NT2/D1 (cell line): ENCODE data around the gene CARD11.

Source experiments
- DNase-seq: peaks from one replicate; pipeline ENCODE4 v3.0.0-alpha.2; 2011; ENCODE audit warnings: low read depth, low spot score
- H3K27me3 ChIP-seq: 2 replicates; pipeline ENCODE4 v1.6.0; 2011; ENCODE audit warnings: mild to moderate bottlenecking; ENCODE audit not compliant: insufficient read length, insufficient read depth
- H3K36me3 ChIP-seq: 2 replicates; pipeline ENCODE4 v1.6.1; 2011; ENCODE audit warnings: mild to moderate bottlenecking, low read length, mixed read lengths; ENCODE audit not compliant: insufficient read depth, insufficient read length
- H3K4me1 ChIP-seq: 2 replicates; pipeline ENCODE4 v1.5.1; 2011; ENCODE audit not compliant: insufficient read depth, insufficient read length
- H3K4me3 ChIP-seq: 2 replicates; pipeline ENCODE4 v1.5.1; 2011; ENCODE audit warnings: low read depth; ENCODE audit not compliant: insufficient read length
- H3K9ac ChIP-seq: 2 replicates; pipeline ENCODE4 v1.6.0; 2011; ENCODE audit warnings: low read depth; ENCODE audit not compliant: insufficient read length
- H3K9me3 ChIP-seq: 2 replicates; pipeline ENCODE4 v1.5.1; 2011; ENCODE audit warnings: mild to moderate bottlenecking, low read length; ENCODE audit not compliant: insufficient read depth
- SUZ12 ChIP-seq: IDR thresholded peaks from 2 replicates; pipeline ENCODE4 v1.6.1; 2011; ENCODE audit not compliant: insufficient read length, insufficient read depth; ENCODE audit errors: extremely low read depth
- YY1 ChIP-seq: IDR thresholded peaks from 2 replicates; pipeline ENCODE4 v1.6.1; 2011; ENCODE audit not compliant: insufficient read length, insufficient read depth
- ZNF274 ChIP-seq: IDR thresholded peaks from 2 replicates; pipeline ENCODE4 v1.6.1; 2011; ENCODE audit warnings: mild to moderate bottlenecking, low read depth, low read length

CARD11 gene

GRCh38 chr7:2934211-2934731, 109.4 kb downstream of the CARD11 start:
- peaks cover 32% of the 10 kb centered on the region for H3K36me3 ChIP-seq

GRCh38 chr7:2932402-2933251, 111.0 kb downstream of the CARD11 start:
- no peak for DNase-seq
- no peak for TF ChIP-seq YY1
- no peak for TF ChIP-seq ZNF274
- no peak for TF ChIP-seq SUZ12
- H3K27me3 ChIP-seq, result no peaks in the 10 kb centered on the region

More at GRCh38 chr7:2934211-2934731, 109.4 kb downstream of the CARD11 start:
- H3K4me3 ChIP-seq, result no peak overlapping the region
- TF ChIP-seq ZNF274, result no peak
- TF ChIP-seq YY1, result no peak
- TF ChIP-seq SUZ12, result no peak
- H3K4me1 ChIP-seq, result peaks cover 15% of the 10 kb centered on the region
- DNase-seq, result no peak
- no peaks in the 10 kb centered on the region for H3K27me3 ChIP-seq
- H3K9ac ChIP-seq, result no peak overlapping the region
- no peaks in the 10 kb centered on the region for H3K9me3 ChIP-seq

GRCh38 chr7:2931034-2931415, 112.6 kb downstream of the CARD11 start:
- DNase-seq, result no peak
- Histone ChIP-seq H3K4me1 (peaks cover 10% of the 10 kb centered on the region), H3K9me3 (no peaks in the 10 kb centered on the region), H3K9ac (no peak overlapping the region), H3K36me3 (peaks cover 34% of the 10 kb centered on the region), H3K27me3 (no peaks in the 10 kb centered on the region), H3K4me3 (no peak overlapping the region)
- TF ChIP-seq YY1, result no peak
- no peak for TF ChIP-seq ZNF274
- no peak for TF ChIP-seq SUZ12

More at GRCh38 chr7:2932402-2933251, 111.0 kb downstream of the CARD11 start:
- peaks cover 33% of the 10 kb centered on the region for H3K36me3 ChIP-seq
- H3K4me1 ChIP-seq, result peaks cover 8% of the 10 kb centered on the region
- no peak overlapping the region for H3K4me3 ChIP-seq
- H3K9me3 ChIP-seq, result no peaks in the 10 kb centered on the region
- H3K9ac ChIP-seq, result no peak overlapping the region

- peaks cover 11% of the 10 kb centered on the region for H3K4me1 ChIP-seq
- no peak for DNase-seq
- H3K36me3 ChIP-seq, result peaks cover 34% of the 10 kb centered on the region
- TF ChIP-seq SUZ12 (no peak), ZNF274 (no peak), YY1 (no peak)
- H3K9me3 ChIP-seq, result no peaks in the 10 kb centered on the region
- no peaks in the 10 kb centered on the region for H3K27me3 ChIP-seq
- H3K9ac ChIP-seq, result no peak overlapping the region
- H3K4me3 ChIP-seq, result no peak overlapping the region
These were observed 113.2 kb downstream of the CARD11 start for GRCh38 chr7:2930310-2931033.

GRCh38 chr7:2929321-2930201, 114.1 kb downstream of the CARD11 start:
- TF ChIP-seq SUZ12 (no peak), YY1 (no peak), ZNF274 (no peak)

GRCh38 chr7:2928613-2929311, 114.9 kb downstream of the CARD11 start:
- Histone ChIP-seq H3K36me3 (peaks cover 30% of the 10 kb centered on the region), H3K9ac (no peak overlapping the region), H3K9me3 (no peaks in the 10 kb centered on the region), H3K4me3 (no peak overlapping the region), H3K27me3 (no peaks in the 10 kb centered on the region), H3K4me1 (peaks cover 9% of the 10 kb centered on the region)
- no peak for DNase-seq
- TF ChIP-seq YY1 (no peak), ZNF274 (no peak), SUZ12 (no peak)

More at GRCh38 chr7:2929321-2930201, 114.1 kb downstream of the CARD11 start:
- Histone ChIP-seq H3K27me3 (no peaks in the 10 kb centered on the region), H3K4me3 (no peak overlapping the region), H3K4me1 (peaks cover 9% of the 10 kb centered on the region), H3K9me3 (no peaks in the 10 kb centered on the region), H3K36me3 (peaks cover 30% of the 10 kb centered on the region), H3K9ac (peak overlapping the region; percentile 56)
- DNase-seq, result no peak
